Hematopoietic multipotent progenitor cell treated with erythropoietin and hydrocortisone succinate and interleukin-3 and kit ligand, for 17 days (in vitro differentiated cells): ENCODE results near the gene RAPGEF4.
"Not testable (repeated sequence)": the region's sequence is repeated elsewhere in the genome, so short reads cannot be mapped to it uniquely, and the experiment has no call there.

Experiments used
- DNase-seq: peaks from one replicate; pipeline ENCODE4 v3.0.0-alpha.2; 2015; ENCODE audit warnings: low spot score

The RAPGEF4 gene

GRCh38 chr2:172726172-172726735 is 9.4 kb upstream of the RAPGEF4 start:
- no peak for DNase-seq

- no peak for DNase-seq
Observed at GRCh38 chr2:172730411-172730810, 5.2 kb upstream of the RAPGEF4 start.

GRCh38 chr2:172734711-172735581 is 699 bp upstream of the RAPGEF4 start:
- DNase-seq, result no peak

- no peak for DNase-seq
Observed at GRCh38 chr2:172736424-172737174, 954 bp downstream of the RAPGEF4 start.

- no peak for DNase-seq
Observed at GRCh38 chr2:172739661-172740266, 4.1 kb downstream of the RAPGEF4 start.

- DNase-seq, result no peak
Observed at GRCh38 chr2:172740856-172741255, 5.2 kb downstream of the RAPGEF4 start.

- no peak for DNase-seq
Observed at GRCh38 chr2:172742931-172743540, 7.4 kb downstream of the RAPGEF4 start.

- no peak for DNase-seq
Observed at GRCh38 chr2:172743898-172744297, 8.3 kb downstream of the RAPGEF4 start.

GRCh38 chr2:172745636-172746035 is 10.0 kb downstream of the RAPGEF4 start:
- no peak for DNase-seq

GRCh38 chr2:172748543-172748942 is 12.9 kb downstream of the RAPGEF4 start:
- not testable (repeated sequence) for DNase-seq

- no peak for DNase-seq
Observed at GRCh38 chr2:172749388-172749787, 13.7 kb downstream of the RAPGEF4 start.

- DNase-seq, result no peak
Observed at GRCh38 chr2:172751564-172751963, 15.9 kb downstream of the RAPGEF4 start.

- DNase-seq, result no peak
Observed at GRCh38 chr2:172753610-172754009, 18.0 kb downstream of the RAPGEF4 start.

- no peak for DNase-seq
Observed at GRCh38 chr2:172759441-172759840, 23.8 kb downstream of the RAPGEF4 start.

- DNase-seq, result no peak
Observed at GRCh38 chr2:172761306-172761705, 25.7 kb downstream of the RAPGEF4 start.

- DNase-seq, result no peak
Observed at GRCh38 chr2:172762574-172762973, 26.9 kb downstream of the RAPGEF4 start.

- DNase-seq, result no peak
Observed at GRCh38 chr2:172763079-172763478, 27.4 kb downstream of the RAPGEF4 start.

GRCh38 chr2:172765662-172766061 is 30.0 kb downstream of the RAPGEF4 start:
- DNase-seq, result no peak

GRCh38 chr2:172768401-172768800 is 32.8 kb downstream of the RAPGEF4 start:
- no peak for DNase-seq

- no peak for DNase-seq
Observed at GRCh38 chr2:172769879-172770278, 34.2 kb downstream of the RAPGEF4 start.

- DNase-seq, result no peak
Observed at GRCh38 chr2:172770887-172771286, 35.2 kb downstream of the RAPGEF4 start.

GRCh38 chr2:172772633-172773032 is 37.0 kb downstream of the RAPGEF4 start:
- DNase-seq, result no peak
